ENCODE results near the gene REV3L. TPM values are rescaled to one million over a fixed set of nuclear protein-coding genes. Genes with fewer than 3 reads are reported as not detected.
A peak's percentile ranks its signal among the peaks of the same experiment; 100 is the strongest.

REV3L gene
- polyA plus RNA-seq, 1 experiment = 19.1 TPM

- H3K36me3 ChIP-seq (ENCODE audit: control insufficient read depth, insufficient read depth, low read length) = no peaks in the 10 kb centered on the region; the same call in 1 of the 2 replicates
- no peak for TF ChIP-seq CTCF (IDR thresholded peaks at IDR 0.05; ENCODE audit: insufficient read depth, low read depth, low read length)
- ChIA-PET POLR2A (no interaction called here), CTCF (interaction anchor here (0.8 to 1.2 kb wide), 2 partner anchors 10 to 12 kb away, joined by 3 read pairs; no protein-coding TSS in a partner anchor)
- H3K27me3 ChIP-seq (ENCODE audit: control insufficient read depth, insufficient read depth, low read length) = no peaks in the 10 kb centered on the region
- H3K4me3 ChIP-seq (ENCODE audit: low read depth, low read length) = no peak overlapping the region
- DNase-seq (ENCODE audit: low read depth) = no peak
Measured at GRCh38 chr6:111265842-111266241, 217.2 kb downstream of the REV3L start.

GRCh38 chr6:111263837-111264236 lies 219.2 kb downstream of the REV3L start:
- no peak for TF ChIP-seq CTCF (IDR thresholded peaks at IDR 0.05; ENCODE audit: insufficient read depth, low read depth, low read length)
- ChIA-PET POLR2A (no interaction called here), CTCF (no interaction called here)
- no peaks in the 10 kb centered on the region for H3K27me3 ChIP-seq (ENCODE audit: control insufficient read depth, insufficient read depth, low read length)
- peak; percentile 38 for DNase-seq (ENCODE audit: low read depth)
- no peaks in the 10 kb centered on the region; the same call in 1 of the 2 replicates for H3K36me3 ChIP-seq (ENCODE audit: control insufficient read depth, insufficient read depth, low read length)
- H3K4me3 ChIP-seq (ENCODE audit: low read depth, low read length) = no peak overlapping the region

- POLR2A ChIA-PET = no interaction called here
- no peaks in the 10 kb centered on the region for H3K36me3 ChIP-seq (ENCODE audit: control insufficient read depth, insufficient read depth, low read length)
- DNase-seq (ENCODE audit: low read depth) = no peak
- peaks cover 2% of the 10 kb centered on the region; the same call in 1 of the 2 replicates for H3K27me3 ChIP-seq (ENCODE audit: control insufficient read depth, insufficient read depth, low read length)
- no peak overlapping the region for H3K4me3 ChIP-seq (ENCODE audit: low read depth, low read length)
- CTCF ChIA-PET = no interaction called here
- no peak for TF ChIP-seq CTCF (IDR thresholded peaks at IDR 0.05; ENCODE audit: insufficient read depth, low read depth, low read length)
Measured at GRCh38 chr6:111260570-111261298, 222.3 kb downstream of the REV3L start.

- Histone ChIP-seq H3K36me3 (ENCODE audit: control insufficient read depth, insufficient read depth, low read length) (no peaks in the 10 kb centered on the region), H3K4me3 (ENCODE audit: low read depth, low read length) (peak overlapping the region; percentile 74), H3K27me3 (ENCODE audit: control insufficient read depth, insufficient read depth, low read length) (peaks cover 2% of the 10 kb centered on the region; the same call in 1 of the 2 replicates)
- POLR2A ChIA-PET = no interaction called here
- peak; percentile 94 for TF ChIP-seq CTCF (IDR thresholded peaks at IDR 0.05; ENCODE audit: insufficient read depth, low read depth, low read length)
- CTCF ChIA-PET = interaction anchor here (0.7 to 2.1 kb wide), 33 partner anchors 9 to 785 kb away, joined by 3 to 11 read pairs (median 4); partner anchors contain the start of gene TRAF3IP2
- DNase-seq (ENCODE audit: low read depth) = peak; percentile 95
Measured at GRCh38 chr6:111259089-111259831, 223.8 kb downstream of the REV3L start.

- no peaks in the 10 kb centered on the region for H3K36me3 ChIP-seq (ENCODE audit: control insufficient read depth, insufficient read depth, low read length)
- DNase-seq (ENCODE audit: low read depth) = no peak
- no peak for TF ChIP-seq CTCF (IDR thresholded peaks at IDR 0.05; ENCODE audit: insufficient read depth, low read depth, low read length)
- CTCF ChIA-PET = interaction anchor here (0.7 to 2.1 kb wide), 32 partner anchors 8 to 786 kb away, joined by 3 to 11 read pairs (median 4); partner anchors contain the start of gene TRAF3IP2
- POLR2A ChIA-PET = no interaction called here
- H3K4me3 ChIP-seq (ENCODE audit: low read depth, low read length) = peak overlapping the region; percentile 26
- H3K27me3 ChIP-seq (ENCODE audit: control insufficient read depth, insufficient read depth, low read length) = peaks cover 2% of the 10 kb centered on the region; the same call in 1 of the 2 replicates
Measured at GRCh38 chr6:111258615-111259088, 224.4 kb downstream of the REV3L start.

Data from BJ (cell line).